Hematopoietic multipotent progenitor cell treated with erythropoietin and hydrocortisone succinate and interleukin-3 and kit ligand, for 8 days (in vitro differentiated cells): ENCODE measurements around the gene SMG6.
"Not testable (repeated sequence)": the region's sequence is repeated elsewhere in the genome, so short reads cannot be mapped to it uniquely, and the experiment has no call there.

Experiments
- DNase-seq: peaks from one replicate; pipeline ENCODE4 v3.0.0-alpha.2; 2015

SMG6 gene

GRCh38 chr17:2302778-2303203 lies 794 bp downstream of the SMG6 start:
- peak; percentile 25 for DNase-seq

GRCh38 chr17:2299756-2300155 lies 3.8 kb downstream of the SMG6 start:
- no peak for DNase-seq

- no peak for DNase-seq
Measured at GRCh38 chr17:2299136-2299535, 4.4 kb downstream of the SMG6 start.

- DNase-seq: no peak
Measured at GRCh38 chr17:2297023-2297422, 6.6 kb downstream of the SMG6 start.

GRCh38 chr17:2295575-2295974 lies 8.0 kb downstream of the SMG6 start:
- DNase-seq: no peak

- no peak for DNase-seq
Measured at GRCh38 chr17:2292100-2292499, 11.5 kb downstream of the SMG6 start.

- DNase-seq: no peak
Measured at GRCh38 chr17:2289878-2290478, 13.6 kb downstream of the SMG6 start.

GRCh38 chr17:2283302-2283701 lies 20.3 kb downstream of the SMG6 start:
- DNase-seq: no peak

- DNase-seq: peak; percentile 84
Measured at GRCh38 chr17:2282297-2282873, 21.2 kb downstream of the SMG6 start.

- no peak for DNase-seq
Measured at GRCh38 chr17:2279707-2280106, 23.9 kb downstream of the SMG6 start.

- DNase-seq: no peak
Measured at GRCh38 chr17:2277429-2278170, 26.0 kb downstream of the SMG6 start.

GRCh38 chr17:2275722-2276121 lies 27.9 kb downstream of the SMG6 start:
- no peak for DNase-seq

GRCh38 chr17:2274414-2274813 lies 29.2 kb downstream of the SMG6 start:
- DNase-seq: no peak

GRCh38 chr17:2271985-2272702 lies 31.4 kb downstream of the SMG6 start:
- DNase-seq: no peak

- no peak for DNase-seq
Measured at GRCh38 chr17:2267354-2267753, 36.2 kb downstream of the SMG6 start.

GRCh38 chr17:2266865-2267228 lies 36.7 kb downstream of the SMG6 start:
- no peak for DNase-seq

GRCh38 chr17:2266045-2266864 lies 37.3 kb downstream of the SMG6 start:
- DNase-seq: peak; percentile 24

- not testable (repeated sequence) for DNase-seq
Measured at GRCh38 chr17:2265166-2265565, 38.4 kb downstream of the SMG6 start.

GRCh38 chr17:2264067-2264860 lies 39.3 kb downstream of the SMG6 start:
- DNase-seq: no peak

GRCh38 chr17:2263183-2264066 lies 40.2 kb downstream of the SMG6 start:
- no peak for DNase-seq

- DNase-seq: no peak
Measured at GRCh38 chr17:2262135-2262587, 41.4 kb downstream of the SMG6 start.
